WTC11 (cell line): ENCODE results near the gene EXTL1. TPM values are rescaled to one million over a fixed set of nuclear protein-coding genes. Genes with fewer than 3 reads are reported as not detected.

ENCODE experiments used
- ATAC-seq: fragments of 200-7000 bp; cut with Tn5 transposase; 2 replicates; pipeline ENCODE4 v1.10.0; 2021; ENCODE audit warnings: mild to moderate bottlenecking, moderate library complexity
- CTCF ChIA-PET: fragments of 300-600 bp; sonication (Branson Sonifier 250); formaldehyde crosslinking; loops from one replicate; lab custom pipeline; 2021; ENCODE audit warnings: antibody characterized with exemption; lab: Charles Lee
- POLR2A ChIA-PET: fragments of 350-600 bp; sonication (Branson Sonifier 250); formaldehyde crosslinking; loops from one replicate; lab custom pipeline; 2021; ENCODE audit warnings: antibody characterized with exemption; lab: Charles Lee
- DNase-seq: peaks from one replicate; pipeline ENCODE4 v3.0.0; 2021; ENCODE audit warnings: low spot score
- H3K27ac Mint-ChIP-seq: 2 replicates; pipeline ENCODE4 v1.8.0; 2021; ENCODE audit warnings: mixed read lengths
- H3K27me3 Mint-ChIP-seq: 2 replicates; pipeline ENCODE4 v1.8.0; 2021; ENCODE audit warnings: low read depth, mild to moderate bottlenecking, moderate library complexity, mixed read lengths
- H3K36me3 Mint-ChIP-seq: 2 replicates; pipeline ENCODE4 v1.8.0; 2021; ENCODE audit warnings: mixed read lengths
- H3K4me1 Mint-ChIP-seq: 2 replicates; pipeline ENCODE4 v1.8.0; 2022; ENCODE audit warnings: mixed read lengths
- H3K4me3 Mint-ChIP-seq: 2 replicates; pipeline ENCODE4 v1.8.0; 2021; ENCODE audit warnings: mild to moderate bottlenecking, moderate library complexity, mixed read lengths
- H3K9me3 Mint-ChIP-seq: 2 replicates; pipeline ENCODE4 v1.8.0; 2021; ENCODE audit warnings: mixed read lengths
- ETV6 ChIP-seq: sonication (generic); formaldehyde crosslinking; IDR thresholded peaks from 2 replicates; pipeline ENCODE4 v1.8.1; 2022; ENCODE audit warnings: mild to moderate bottlenecking, missing genetic modification reagents
- FOXJ3 ChIP-seq: sonication (generic); formaldehyde crosslinking; IDR thresholded peaks from 2 replicates; pipeline ENCODE4 v1.9.0; 2021; ENCODE audit warnings: missing genetic modification reagents, mild to moderate bottlenecking, borderline replicate concordance
- GTF2I ChIP-seq: fragments of 250-450 bp; sonication (Bioruptor Pico); conservative IDR thresholded peaks from 2 replicates; pipeline ENCODE4 v1.4.0; 2021; ENCODE audit warnings: mild to moderate bottlenecking
- JUN ChIP-seq: sonication (generic); formaldehyde crosslinking; IDR thresholded peaks from 2 replicates; pipeline ENCODE4 v1.8.0; 2023; ENCODE audit warnings: mild to moderate bottlenecking, missing genetic modification reagents
- NR2C2 ChIP-seq: sonication (generic); formaldehyde crosslinking; IDR thresholded peaks from 2 replicates; pipeline ENCODE4 v1.8.0; 2022; ENCODE audit warnings: mild to moderate bottlenecking, missing genetic modification reagents
- total RNA-seq: library from RNA; stranded (reverse); gene quantifications from 3 replicates; pipeline ENCODE4 v1.2.3, GENCODE V29; 2021
- TF ChIP-seq, protein P1 (sequence below): sonication (generic); formaldehyde crosslinking; IDR thresholded peaks from 2 replicates; pipeline ENCODE4 v1.8.0; 2022; ENCODE audit warnings: missing genetic modification reagents
- TF ChIP-seq, protein P2 (sequence below): fragments of 250-450 bp; sonication (Bioruptor Pico); IDR thresholded peaks from 2 replicates; pipeline ENCODE4 v1.9.0; 2021; ENCODE audit warnings: mild to moderate bottlenecking
- TF ChIP-seq, protein P3 (sequence below): sonication (generic); formaldehyde crosslinking; IDR thresholded peaks from 2 replicates; pipeline ENCODE4 v1.8.1; 2023; ENCODE audit warnings: mild to moderate bottlenecking, missing genetic modification reagents, moderate library complexity
- TF ChIP-seq, protein P4 (sequence below): sonication (generic); formaldehyde crosslinking; IDR thresholded peaks from 2 replicates; pipeline ENCODE4 v1.8.1; 2023; ENCODE audit warnings: mild to moderate bottlenecking, moderate library complexity, missing genetic modification reagents
- TF ChIP-seq, protein P5 (sequence below): fragments of 250-450 bp; sonication (Bioruptor Pico); conservative IDR thresholded peaks from 2 replicates; pipeline ENCODE4 v1.9.0; 2021; ENCODE audit warnings: mild to moderate bottlenecking
- TF ChIP-seq, protein P6 (sequence below): fragments of 250-450 bp; sonication (Bioruptor Pico); IDR thresholded peaks from 2 replicates; pipeline ENCODE4 v1.9.0; 2021; ENCODE audit warnings: mild to moderate bottlenecking, borderline replicate concordance

EXTL1 gene
- total RNA-seq, 1 experiment from 2014 or later, result 2.1 TPM

DNA sequence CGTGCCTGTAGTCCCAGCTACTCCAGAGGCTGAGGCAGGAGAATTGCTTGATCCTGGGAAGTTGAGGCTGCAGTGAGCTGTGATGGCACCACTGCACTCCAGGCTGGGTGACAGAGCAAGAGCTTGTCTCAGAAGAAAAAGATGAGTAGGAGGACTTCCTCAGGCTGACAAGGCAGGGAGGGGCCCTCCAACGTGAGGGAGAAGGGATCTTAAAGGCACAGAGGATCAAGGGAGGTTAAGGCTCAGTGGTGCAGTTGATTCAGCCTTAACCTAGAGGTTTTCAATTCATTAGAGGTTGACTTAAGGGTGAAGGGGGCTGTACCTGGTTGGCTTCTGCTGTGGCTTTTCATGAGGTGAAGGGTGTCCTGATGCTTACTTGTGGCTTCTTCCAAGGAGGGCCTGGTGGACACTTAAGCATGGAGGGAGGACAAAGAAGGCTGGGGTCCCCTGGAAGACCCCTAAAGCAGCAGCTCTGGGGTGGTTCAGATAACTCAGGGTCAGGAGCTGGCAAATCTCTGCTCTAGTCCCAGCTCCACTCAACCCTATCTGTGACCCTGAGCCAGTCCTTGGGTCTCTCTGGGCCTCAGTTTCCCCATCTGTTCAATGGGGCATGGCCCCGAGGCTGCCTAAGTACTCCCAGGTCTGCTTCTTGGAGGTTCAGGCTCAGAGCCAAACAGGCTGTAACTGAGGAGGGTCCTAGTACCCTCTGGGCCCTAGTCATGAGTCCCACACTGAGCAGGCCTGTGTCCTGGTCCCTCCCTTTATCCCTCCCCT, 6.3 kb downstream of the EXTL1 start (continued):
- TF ChIP-seq JUN (no peak), NR2C2 (no peak), FOXJ3 (CRISPR knock-in tag) (no peak), ETV6 (no peak)
- TF ChIP-seq, protein P1, sequence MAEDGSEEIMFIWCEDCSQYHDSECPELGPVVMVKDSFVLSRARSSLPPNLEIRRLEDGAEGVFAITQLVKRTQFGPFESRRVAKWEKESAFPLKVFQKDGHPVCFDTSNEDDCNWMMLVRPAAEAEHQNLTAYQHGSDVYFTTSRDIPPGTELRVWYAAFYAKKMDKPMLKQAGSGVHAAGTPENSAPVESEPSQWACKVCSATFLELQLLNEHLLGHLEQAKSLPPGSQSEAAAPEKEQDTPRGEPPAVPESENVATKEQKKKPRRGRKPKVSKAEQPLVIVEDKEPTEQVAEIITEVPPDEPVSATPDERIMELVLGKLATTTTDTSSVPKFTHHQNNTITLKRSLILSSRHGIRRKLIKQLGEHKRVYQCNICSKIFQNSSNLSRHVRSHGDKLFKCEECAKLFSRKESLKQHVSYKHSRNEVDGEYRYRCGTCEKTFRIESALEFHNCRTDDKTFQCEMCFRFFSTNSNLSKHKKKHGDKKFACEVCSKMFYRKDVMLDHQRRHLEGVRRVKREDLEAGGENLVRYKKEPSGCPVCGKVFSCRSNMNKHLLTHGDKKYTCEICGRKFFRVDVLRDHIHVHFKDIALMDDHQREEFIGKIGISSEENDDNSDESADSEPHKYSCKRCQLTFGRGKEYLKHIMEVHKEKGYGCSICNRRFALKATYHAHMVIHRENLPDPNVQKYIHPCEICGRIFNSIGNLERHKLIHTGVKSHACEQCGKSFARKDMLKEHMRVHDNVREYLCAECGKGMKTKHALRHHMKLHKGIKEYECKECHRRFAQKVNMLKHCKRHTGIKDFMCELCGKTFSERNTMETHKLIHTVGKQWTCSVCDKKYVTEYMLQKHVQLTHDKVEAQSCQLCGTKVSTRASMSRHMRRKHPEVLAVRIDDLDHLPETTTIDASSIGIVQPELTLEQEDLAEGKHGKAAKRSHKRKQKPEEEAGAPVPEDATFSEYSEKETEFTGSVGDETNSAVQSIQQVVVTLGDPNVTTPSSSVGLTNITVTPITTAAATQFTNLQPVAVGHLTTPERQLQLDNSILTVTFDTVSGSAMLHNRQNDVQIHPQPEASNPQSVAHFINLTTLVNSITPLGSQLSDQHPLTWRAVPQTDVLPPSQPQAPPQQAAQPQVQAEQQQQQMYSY (CRISPR knock-in tag), result no peak

DNA sequence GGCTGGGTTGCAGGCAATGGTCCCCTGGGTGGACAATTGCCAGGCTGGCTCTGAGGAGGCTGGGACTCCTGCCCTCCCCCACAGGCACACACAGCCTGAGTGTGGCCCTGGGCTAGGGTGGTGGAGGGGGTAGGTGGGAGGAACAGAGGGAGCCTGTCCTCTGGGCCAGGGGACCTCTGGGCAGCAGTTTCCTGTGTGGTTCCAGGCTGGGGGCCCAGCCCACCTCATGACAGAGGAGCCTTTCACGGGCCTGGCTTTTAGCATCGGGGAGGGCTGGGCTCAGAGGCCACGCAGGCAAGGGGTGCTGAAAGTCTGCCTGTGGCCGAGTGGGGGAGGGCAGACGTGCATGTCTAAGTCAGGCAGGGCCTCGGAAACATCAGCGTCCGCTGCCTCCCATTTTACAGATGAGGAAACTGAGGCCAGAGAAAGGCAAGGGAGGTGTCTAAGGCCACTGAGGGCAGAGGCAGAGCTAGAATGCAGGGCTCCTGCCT, 7.0 kb downstream of the EXTL1 start:
- 0 out of 2 replicates have a peak, but pooled peaks cover 2% of the 10 kb centered on the region for H3K4me1 Mint-ChIP-seq
- H3K36me3 Mint-ChIP-seq, result no peaks in the 10 kb centered on the region
- POLR2A ChIA-PET, result no interaction called here
- peaks cover 21% of the 10 kb centered on the region for H3K27me3 Mint-ChIP-seq
- CTCF ChIA-PET, result interaction anchor here (1.2 to 2.1 kb wide), 3 partner anchors 116 to 210 kb away, joined by 5 to 33 read pairs (median 11); no protein-coding TSS in a partner anchor
- H3K4me3 Mint-ChIP-seq, result no peak overlapping the region
- no peaks in the 10 kb centered on the region for H3K9me3 Mint-ChIP-seq
- TF ChIP-seq, protein P2, sequence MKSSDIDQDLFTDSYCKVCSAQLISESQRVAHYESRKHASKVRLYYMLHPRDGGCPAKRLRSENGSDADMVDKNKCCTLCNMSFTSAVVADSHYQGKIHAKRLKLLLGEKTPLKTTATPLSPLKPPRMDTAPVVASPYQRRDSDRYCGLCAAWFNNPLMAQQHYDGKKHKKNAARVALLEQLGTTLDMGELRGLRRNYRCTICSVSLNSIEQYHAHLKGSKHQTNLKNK (CRISPR knock-in tag), result no peak
- TF ChIP-seq, protein P3, sequence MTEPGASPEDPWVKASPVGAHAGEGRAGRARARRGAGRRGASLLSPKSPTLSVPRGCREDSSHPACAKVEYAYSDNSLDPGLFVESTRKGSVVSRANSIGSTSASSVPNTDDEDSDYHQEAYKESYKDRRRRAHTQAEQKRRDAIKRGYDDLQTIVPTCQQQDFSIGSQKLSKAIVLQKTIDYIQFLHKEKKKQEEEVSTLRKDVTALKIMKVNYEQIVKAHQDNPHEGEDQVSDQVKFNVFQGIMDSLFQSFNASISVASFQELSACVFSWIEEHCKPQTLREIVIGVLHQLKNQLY, result no peak
- TF ChIP-seq, protein P4, sequence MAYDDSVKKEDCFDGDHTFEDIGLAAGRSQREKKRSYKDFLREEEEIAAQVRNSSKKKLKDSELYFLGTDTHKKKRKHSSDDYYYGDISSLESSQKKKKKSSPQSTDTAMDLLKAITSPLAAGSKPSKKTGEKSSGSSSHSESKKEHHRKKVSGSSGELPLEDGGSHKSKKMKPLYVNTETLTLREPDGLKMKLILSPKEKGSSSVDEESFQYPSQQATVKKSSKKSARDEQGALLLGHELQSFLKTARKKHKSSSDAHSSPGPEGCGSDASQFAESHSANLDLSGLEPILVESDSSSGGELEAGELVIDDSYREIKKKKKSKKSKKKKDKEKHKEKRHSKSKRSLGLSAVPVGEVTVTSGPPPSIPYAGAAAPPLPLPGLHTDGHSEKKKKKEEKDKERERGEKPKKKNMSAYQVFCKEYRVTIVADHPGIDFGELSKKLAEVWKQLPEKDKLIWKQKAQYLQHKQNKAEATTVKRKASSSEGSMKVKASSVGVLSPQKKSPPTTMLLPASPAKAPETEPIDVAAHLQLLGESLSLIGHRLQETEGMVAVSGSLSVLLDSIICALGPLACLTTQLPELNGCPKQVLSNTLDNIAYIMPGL, result no peak
- TF ChIP-seq GTF2I, result no peak
- TF ChIP-seq, protein P5, sequence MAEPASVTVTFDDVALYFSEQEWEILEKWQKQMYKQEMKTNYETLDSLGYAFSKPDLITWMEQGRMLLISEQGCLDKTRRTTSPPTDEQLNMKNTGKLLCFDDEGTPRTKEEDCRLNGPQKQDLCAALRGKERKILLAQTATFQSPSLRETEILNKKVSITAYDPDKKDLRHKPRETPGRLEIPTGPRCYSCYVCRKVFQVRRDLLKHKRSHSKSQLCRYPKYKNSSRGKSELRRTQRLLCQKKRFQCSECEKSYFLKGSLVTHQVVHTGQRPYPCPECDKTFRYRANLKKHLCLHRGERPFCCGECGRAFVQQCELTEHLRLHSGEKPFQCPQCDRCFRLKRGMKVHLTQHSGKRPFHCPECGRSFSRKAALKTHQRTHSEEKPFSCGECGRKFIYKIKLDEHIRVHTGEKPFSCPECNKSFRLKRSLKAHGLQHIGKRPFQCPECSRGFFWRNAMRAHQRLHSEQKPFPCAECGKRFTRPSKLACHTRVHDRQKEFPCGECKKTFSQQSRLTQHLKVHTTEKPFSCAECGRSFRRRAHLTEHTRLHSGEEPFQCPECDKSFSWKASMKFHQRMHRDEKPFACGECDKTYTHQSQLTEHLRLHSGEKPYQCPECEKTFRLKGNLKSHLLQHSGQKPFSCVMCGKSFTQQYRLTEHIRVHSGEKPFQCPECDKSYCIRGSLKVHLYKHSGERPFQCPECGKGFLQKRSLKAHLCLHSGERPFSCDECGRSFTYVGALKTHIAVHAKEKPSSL (CRISPR knock-in tag), result no peak
- TF ChIP-seq ETV6, result no peak
- TF ChIP-seq, protein P6, sequence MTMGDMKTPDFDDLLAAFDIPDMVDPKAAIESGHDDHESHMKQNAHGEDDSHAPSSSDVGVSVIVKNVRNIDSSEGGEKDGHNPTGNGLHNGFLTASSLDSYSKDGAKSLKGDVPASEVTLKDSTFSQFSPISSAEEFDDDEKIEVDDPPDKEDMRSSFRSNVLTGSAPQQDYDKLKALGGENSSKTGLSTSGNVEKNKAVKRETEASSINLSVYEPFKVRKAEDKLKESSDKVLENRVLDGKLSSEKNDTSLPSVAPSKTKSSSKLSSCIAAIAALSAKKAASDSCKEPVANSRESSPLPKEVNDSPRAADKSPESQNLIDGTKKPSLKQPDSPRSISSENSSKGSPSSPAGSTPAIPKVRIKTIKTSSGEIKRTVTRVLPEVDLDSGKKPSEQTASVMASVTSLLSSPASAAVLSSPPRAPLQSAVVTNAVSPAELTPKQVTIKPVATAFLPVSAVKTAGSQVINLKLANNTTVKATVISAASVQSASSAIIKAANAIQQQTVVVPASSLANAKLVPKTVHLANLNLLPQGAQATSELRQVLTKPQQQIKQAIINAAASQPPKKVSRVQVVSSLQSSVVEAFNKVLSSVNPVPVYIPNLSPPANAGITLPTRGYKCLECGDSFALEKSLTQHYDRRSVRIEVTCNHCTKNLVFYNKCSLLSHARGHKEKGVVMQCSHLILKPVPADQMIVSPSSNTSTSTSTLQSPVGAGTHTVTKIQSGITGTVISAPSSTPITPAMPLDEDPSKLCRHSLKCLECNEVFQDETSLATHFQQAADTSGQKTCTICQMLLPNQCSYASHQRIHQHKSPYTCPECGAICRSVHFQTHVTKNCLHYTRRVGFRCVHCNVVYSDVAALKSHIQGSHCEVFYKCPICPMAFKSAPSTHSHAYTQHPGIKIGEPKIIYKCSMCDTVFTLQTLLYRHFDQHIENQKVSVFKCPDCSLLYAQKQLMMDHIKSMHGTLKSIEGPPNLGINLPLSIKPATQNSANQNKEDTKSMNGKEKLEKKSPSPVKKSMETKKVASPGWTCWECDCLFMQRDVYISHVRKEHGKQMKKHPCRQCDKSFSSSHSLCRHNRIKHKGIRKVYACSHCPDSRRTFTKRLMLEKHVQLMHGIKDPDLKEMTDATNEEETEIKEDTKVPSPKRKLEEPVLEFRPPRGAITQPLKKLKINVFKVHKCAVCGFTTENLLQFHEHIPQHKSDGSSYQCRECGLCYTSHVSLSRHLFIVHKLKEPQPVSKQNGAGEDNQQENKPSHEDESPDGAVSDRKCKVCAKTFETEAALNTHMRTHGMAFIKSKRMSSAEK, result no peak
- ATAC-seq (no peak), DNase-seq (no peak)
- H3K27ac Mint-ChIP-seq, result no peak overlapping the region
